HCT116 (cell line): ENCODE measurements around the gene MRPL45. TPM values are rescaled to one million over a fixed set of nuclear protein-coding genes. Genes with fewer than 3 reads are reported as not detected.

Source experiments
- ATAC-seq: fragments of 200-7000 bp; cut with Tn5 transposase; 2 replicates; pipeline ENCODE4 v1.9.1; 2020; ENCODE audit warnings: mild to moderate bottlenecking, moderate library complexity
- BruUV-seq: library from RNA; stranded (reverse); fragments of 400-500 nt; replicated peaks from 2 replicates; lab custom pipeline; 2021; lab: Mats Ljungman, UMichigan
- CTCF ChIA-PET: fragments of 300-600 bp; sonication (Branson Sonifier 250); formaldehyde crosslinking; loops from one replicate; lab custom pipeline; 2021; ENCODE audit warnings: antibody characterized with exemption; lab: Charles Lee
- POLR2A ChIA-PET: fragments of 300-600, 350-600 bp; sonication (Branson Sonifier 250); formaldehyde crosslinking; loops from one replicate; lab custom pipeline; 2021; ENCODE audit warnings: antibody characterized with exemption; lab: Charles Lee
- RAD21 ChIA-PET, 2 experiments: fragments of 300-600 bp; sonication (Branson Sonifier 250); formaldehyde crosslinking; loops; one replicate each; lab custom pipeline; 2023; ENCODE audit warnings: low total read pairs in 2 of 2; ENCODE audit not compliant: uncharacterized antibody in 2 of 2, unreplicated experiment in 2 of 2, low non-redundant PET in 1 of 2; lab: Charles Lee
- DNase-seq: peaks from one replicate; pipeline ENCODE4 v3.0.0-alpha.2; 2010; ENCODE audit warnings: low read depth, low spot score
- H2AFZ ChIP-seq: fragments of 200-600 bp; shearing (Covaris generic), sonication (generic); 2 replicates; pipeline ENCODE4 v1.6.1; 2017; ENCODE audit warnings: low read depth, mixed run types, mixed read lengths, antibody characterized with exemption, low read length; ENCODE audit not compliant: poor library complexity, severe bottlenecking
- H3K27ac ChIP-seq: 2 replicates; pipeline ENCODE4 v1.5.1; 2012; ENCODE audit warnings: low read depth, low read length
- H3K27me3 ChIP-seq: fragments of 200-600 bp; sonication (generic); 2 replicates; pipeline ENCODE4 v1.6.1; 2016; ENCODE audit warnings: mixed run types, low read length, mixed read lengths; ENCODE audit not compliant: insufficient read depth
- H3K36me3 ChIP-seq, 2 experiments: fragments of 200-500 bp in 1 of 2; fragments of 200-600 bp in 1 of 2; sonication (Bioruptor generic) in 1 of 2; sonication (generic) in 1 of 2; 2 replicates each; pipeline versions ENCODE4 v1.5.1 to v1.6.1; 2014 to 2016; ENCODE audit warnings: low read length in 2 of 2, inconsistent platforms in 1 of 2, mixed read lengths in 1 of 2, mixed run types in 1 of 2; ENCODE audit not compliant: insufficient read depth in 2 of 2, control insufficient read depth in 1 of 2
- H3K4me1 ChIP-seq, 2 experiments: fragments of 200-600 bp in 1 of 2; sonication (generic) in 1 of 2; 2 replicates each; pipeline versions ENCODE4 v1.5.1 to v1.6.1; 2012 to 2017; ENCODE audit warnings: low read length in 2 of 2, inconsistent platforms in 1 of 2, mild to moderate bottlenecking in 1 of 2, mixed read lengths in 1 of 2, mixed run types in 1 of 2, moderate library complexity in 1 of 2; ENCODE audit not compliant: insufficient read depth in 2 of 2, control insufficient read depth in 1 of 2
- H3K4me2 ChIP-seq: fragments of 200-600 bp; sonication (generic); 2 replicates; pipeline ENCODE4 v1.6.1; 2017; ENCODE audit warnings: mixed run types, low read length, mixed read lengths
- H3K4me3 ChIP-seq, 2 experiments: fragments of 200-600 bp in 1 of 2; sonication (generic) in 1 of 2; replicated peaks in 1 of 2; 2 replicates each; pipeline ENCODE4 v1.5.1; 2011 to 2016; ENCODE audit warnings: low read length in 2 of 2, control low read depth in 1 of 2, low read depth in 1 of 2, mild to moderate bottlenecking in 1 of 2, mixed read lengths in 1 of 2, mixed run types in 1 of 2
- H3K79me2 ChIP-seq: fragments of 200-600 bp; sonication (generic); 2 replicates; pipeline ENCODE4 v1.6.1; 2017; ENCODE audit warnings: mild to moderate bottlenecking, mixed run types, low read length, moderate library complexity, mixed read lengths; ENCODE audit not compliant: insufficient read depth
- H3K9ac ChIP-seq: fragments of 200-600 bp; sonication (generic); 2 replicates; pipeline ENCODE4 v1.6.1; 2016; ENCODE audit warnings: low read length, mixed read lengths
- H3K9me2 ChIP-seq: fragments of 200-600 bp; sonication (generic), shearing (Covaris generic); 2 replicates; pipeline ENCODE4 v1.6.1; 2017; ENCODE audit warnings: mixed run types, mild to moderate bottlenecking, moderate library complexity; ENCODE audit not compliant: insufficient read depth
- H3K9me3 ChIP-seq, 2 experiments: fragments of 200-500 bp in 1 of 2; fragments of 200-600 bp in 1 of 2; sonication (Bioruptor generic) in 1 of 2; sonication (generic) in 1 of 2; 2 replicates each; pipeline ENCODE4 v1.6.1; 2014 to 2017; ENCODE audit warnings: low read length in 2 of 2, mixed read lengths in 2 of 2, inconsistent platforms in 1 of 2, low read depth in 1 of 2, mild to moderate bottlenecking in 1 of 2, mixed run types in 1 of 2, moderate library complexity in 1 of 2; ENCODE audit not compliant: control insufficient read depth in 1 of 2, insufficient read depth in 1 of 2
- H4K20me1 ChIP-seq: fragments of 200-600 bp; sonication (generic), shearing (Covaris generic); 2 replicates; pipeline ENCODE4 v1.6.1; 2017; ENCODE audit warnings: mixed run types, mild to moderate bottlenecking, moderate library complexity; ENCODE audit not compliant: insufficient read depth
- ATF3 ChIP-seq: IDR thresholded peaks from 2 replicates; pipeline ENCODE4 v1.6.1; 2012
- ELF1 ChIP-seq: IDR thresholded peaks from 2 replicates; pipeline ENCODE4 v1.6.1; 2012; ENCODE audit warnings: low read depth, borderline replicate concordance
- EZH2phosphoT487 ChIP-seq: fragments of 200-600 bp; IDR thresholded peaks from 2 replicates; pipeline ENCODE4 v1.6.1; 2018; ENCODE audit warnings: antibody characterized with exemption, borderline replicate concordance
- FOSL1 ChIP-seq: IDR thresholded peaks from 2 replicates; pipeline ENCODE4 v1.6.1; 2012; ENCODE audit warnings: low read depth
- JUND ChIP-seq: IDR thresholded peaks from 2 replicates; pipeline ENCODE4 v1.6.1; 2012
- RAD21 ChIP-seq: IDR thresholded peaks from 2 replicates; pipeline ENCODE4 v1.6.1; 2012; ENCODE audit warnings: low read depth, mild to moderate bottlenecking
- ZFX ChIP-seq: fragments of 450-650 bp; IDR thresholded peaks from 2 replicates; pipeline ENCODE4 v1.6.1; 2017
- intact Hi-C: fragments of 100-400 bp; cut with micrococcal nuclease; formaldehyde crosslinking; loops from 2 replicates; pipeline ENCODE4 v1.10.0; 2022
- total RNA-seq: library from RNA; stranded (reverse); gene quantifications from one replicate; pipeline ENCODE4 v1.2.1, GENCODE V29; 2021; ENCODE audit not compliant: unreplicated experiment
- TF ChIP-seq, protein P1 (sequence below): IDR thresholded peaks from 2 replicates; pipeline ENCODE4 v1.6.1; 2012; ENCODE audit warnings: low read depth

MRPL45 gene
- total RNA-seq, 1 experiment from 2014 or later = 76.1 TPM

DNA sequence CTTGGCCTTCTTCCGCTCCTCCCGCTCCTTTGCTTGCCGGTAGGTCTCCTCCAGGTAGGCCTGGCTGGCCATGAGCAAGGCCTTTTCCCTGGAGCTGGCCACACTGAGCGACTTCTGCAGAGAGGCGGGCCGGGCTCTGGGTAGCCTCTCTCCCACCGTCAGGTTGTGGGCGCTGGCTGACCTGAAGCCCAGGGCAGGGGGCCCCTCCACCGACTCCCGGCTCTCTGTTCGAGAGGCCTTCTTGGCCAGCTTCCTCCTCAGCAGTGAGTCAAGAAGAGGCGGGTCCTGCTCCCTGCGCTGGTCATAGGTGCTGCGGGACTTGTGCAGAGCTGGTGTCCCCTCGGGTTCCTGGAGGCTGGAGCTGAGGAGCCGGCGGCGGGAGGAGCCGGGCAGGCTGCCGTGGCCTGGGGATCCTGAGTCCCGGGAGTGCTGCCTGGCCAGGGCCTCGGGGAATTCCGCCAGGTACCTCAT is 34.0 kb downstream of the MRPL45 start:
- POLR2A ChIA-PET = no interaction called here
- H3K27ac ChIP-seq = no peak overlapping the region
- RAD21 ChIA-PET = no interaction called here
- intact Hi-C loops = loop anchor here (5.0 kb wide), 1 partner anchor 81 kb away; no protein-coding TSS in a partner anchor
- no peaks in the 10 kb centered on the region for H3K9me3 ChIP-seq
- H3K27me3 ChIP-seq = no peaks in the 10 kb centered on the region
- no peak overlapping the region for H3K4me3 ChIP-seq
- CTCF ChIA-PET = interaction anchor here (1.3 to 1.8 kb wide), 2 partner anchors 9 to 11 kb away, joined by 4 to 6 read pairs; no protein-coding TSS in a partner anchor
- no peak overlapping the region for H3K4me2 ChIP-seq
- ATAC-seq (no peak), DNase-seq (no peak)
- no peak overlapping the region for H3K9ac ChIP-seq
- H3K36me3 ChIP-seq = no peaks in the 10 kb centered on the region
- no peaks in the 10 kb centered on the region for H4K20me1 ChIP-seq
- H2AFZ ChIP-seq = no peak overlapping the region
- H3K4me1 ChIP-seq = no peaks in the 10 kb centered on the region
- H3K9me2 ChIP-seq = no peaks in the 10 kb centered on the region
- BruUV-seq = no TSS peak
- TF ChIP-seq EZH2phosphoT487 (no peak), JUND (no peak), FOSL1 (no peak), ATF3 (no peak), ZFX (no peak), ELF1 (no peak), RAD21 (no peak)
- TF ChIP-seq, protein P1, sequence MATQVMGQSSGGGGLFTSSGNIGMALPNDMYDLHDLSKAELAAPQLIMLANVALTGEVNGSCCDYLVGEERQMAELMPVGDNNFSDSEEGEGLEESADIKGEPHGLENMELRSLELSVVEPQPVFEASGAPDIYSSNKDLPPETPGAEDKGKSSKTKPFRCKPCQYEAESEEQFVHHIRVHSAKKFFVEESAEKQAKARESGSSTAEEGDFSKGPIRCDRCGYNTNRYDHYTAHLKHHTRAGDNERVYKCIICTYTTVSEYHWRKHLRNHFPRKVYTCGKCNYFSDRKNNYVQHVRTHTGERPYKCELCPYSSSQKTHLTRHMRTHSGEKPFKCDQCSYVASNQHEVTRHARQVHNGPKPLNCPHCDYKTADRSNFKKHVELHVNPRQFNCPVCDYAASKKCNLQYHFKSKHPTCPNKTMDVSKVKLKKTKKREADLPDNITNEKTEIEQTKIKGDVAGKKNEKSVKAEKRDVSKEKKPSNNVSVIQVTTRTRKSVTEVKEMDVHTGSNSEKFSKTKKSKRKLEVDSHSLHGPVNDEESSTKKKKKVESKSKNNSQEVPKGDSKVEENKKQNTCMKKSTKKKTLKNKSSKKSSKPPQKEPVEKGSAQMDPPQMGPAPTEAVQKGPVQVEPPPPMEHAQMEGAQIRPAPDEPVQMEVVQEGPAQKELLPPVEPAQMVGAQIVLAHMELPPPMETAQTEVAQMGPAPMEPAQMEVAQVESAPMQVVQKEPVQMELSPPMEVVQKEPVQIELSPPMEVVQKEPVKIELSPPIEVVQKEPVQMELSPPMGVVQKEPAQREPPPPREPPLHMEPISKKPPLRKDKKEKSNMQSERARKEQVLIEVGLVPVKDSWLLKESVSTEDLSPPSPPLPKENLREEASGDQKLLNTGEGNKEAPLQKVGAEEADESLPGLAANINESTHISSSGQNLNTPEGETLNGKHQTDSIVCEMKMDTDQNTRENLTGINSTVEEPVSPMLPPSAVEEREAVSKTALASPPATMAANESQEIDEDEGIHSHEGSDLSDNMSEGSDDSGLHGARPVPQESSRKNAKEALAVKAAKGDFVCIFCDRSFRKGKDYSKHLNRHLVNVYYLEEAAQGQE = no peak
- H3K79me2 ChIP-seq = no peaks in the 10 kb centered on the region
